ENCODE results near the gene CLCN4.

The CLCN4 gene

GRCh38 chrX:10109695-10110094 lies 47.1 kb upstream of the CLCN4 start:
- ATAC-seq (ENCODE audit: insufficient read depth, low read depth) (no peak), DNase-seq (no peak)
- no peak overlapping the region for H3K27ac ChIP-seq (ENCODE audit: low read length)
- H3K4me3 ChIP-seq (ENCODE audit: low read depth in 1 of 2, low read length in 2 of 2): no peak overlapping the region
- no peak overlapping the region for H3K4me2 ChIP-seq (ENCODE audit: insufficient read depth, low read length)
- peaks cover 4% of the 10 kb centered on the region for H3K36me3 ChIP-seq (ENCODE audit: insufficient read depth, low read length)
- no peak overlapping the region for H2AFZ ChIP-seq (ENCODE audit: low read depth, low read length)
- H3K4me1 ChIP-seq (ENCODE audit: insufficient read depth, low read length): peaks cover 34% of the 10 kb centered on the region
- H4K20me1 ChIP-seq (ENCODE audit: insufficient read depth, low read length): no peaks in the 10 kb centered on the region
- no peaks in the 10 kb centered on the region for H3K79me2 ChIP-seq (ENCODE audit: insufficient read depth, low read length)
- no peak for TF ChIP-seq EZH2 (IDR thresholded peaks at IDR 0.05; ENCODE audit: borderline replicate concordance, low read depth, low read length, severe bottlenecking)
- no peak for TF ChIP-seq CTCF (IDR thresholded peaks at IDR 0.05; ENCODE audit: borderline replicate concordance, extremely low read depth, low read length, poor library complexity, severe bottlenecking)
- no peak overlapping the region for H3K9ac ChIP-seq (ENCODE audit: low read depth, low read length)
- H3K9me3 ChIP-seq (ENCODE audit: insufficient read depth, low read length, severe bottlenecking): no peaks in the 10 kb centered on the region
- H3K27me3 ChIP-seq (ENCODE audit: insufficient read depth, low read length, poor library complexity): no peaks in the 10 kb centered on the region

- Histone ChIP-seq H3K79me2 (ENCODE audit: insufficient read depth, low read length) (no peaks in the 10 kb centered on the region), H3K27me3 (ENCODE audit: insufficient read depth, low read length, poor library complexity) (no peaks in the 10 kb centered on the region), H3K9ac (ENCODE audit: low read depth, low read length) (no peak overlapping the region), H3K4me3 (ENCODE audit: low read depth in 1 of 2, low read length in 2 of 2) (no peak overlapping the region), H3K4me1 (ENCODE audit: insufficient read depth, low read length) (peaks cover 31% of the 10 kb centered on the region), H3K36me3 (ENCODE audit: insufficient read depth, low read length) (peaks cover 4% of the 10 kb centered on the region), H3K27ac (ENCODE audit: low read length) (no peak overlapping the region), H4K20me1 (ENCODE audit: insufficient read depth, low read length) (no peaks in the 10 kb centered on the region), H2AFZ (ENCODE audit: low read depth, low read length) (no peak overlapping the region), H3K9me3 (ENCODE audit: insufficient read depth, low read length, severe bottlenecking) (no peaks in the 10 kb centered on the region), H3K4me2 (ENCODE audit: insufficient read depth, low read length) (no peak overlapping the region)
- ATAC-seq (ENCODE audit: insufficient read depth, low read depth): no peak
- TF ChIP-seq EZH2 (IDR thresholded peaks at IDR 0.05; ENCODE audit: borderline replicate concordance, low read depth, low read length, severe bottlenecking): no peak
- no peak for TF ChIP-seq CTCF (IDR thresholded peaks at IDR 0.05; ENCODE audit: borderline replicate concordance, extremely low read depth, low read length, poor library complexity, severe bottlenecking)
- no peak for DNase-seq
These were observed 46.3 kb upstream of the CLCN4 start for GRCh38 chrX:10110316-10110935.

- peaks cover 26% of the 10 kb centered on the region for H3K4me1 ChIP-seq (ENCODE audit: insufficient read depth, low read length)
- H2AFZ ChIP-seq (ENCODE audit: low read depth, low read length): no peak overlapping the region
- no peak overlapping the region for H3K4me3 ChIP-seq (ENCODE audit: low read depth in 1 of 2, low read length in 2 of 2)
- DNase-seq (no peak), ATAC-seq (ENCODE audit: insufficient read depth, low read depth) (no peak)
- no peaks in the 10 kb centered on the region for H4K20me1 ChIP-seq (ENCODE audit: insufficient read depth, low read length)
- no peak for TF ChIP-seq CTCF (IDR thresholded peaks at IDR 0.05; ENCODE audit: borderline replicate concordance, extremely low read depth, low read length, poor library complexity, severe bottlenecking)
- no peak for TF ChIP-seq EZH2 (IDR thresholded peaks at IDR 0.05; ENCODE audit: borderline replicate concordance, low read depth, low read length, severe bottlenecking)
- H3K36me3 ChIP-seq (ENCODE audit: insufficient read depth, low read length): peaks cover 4% of the 10 kb centered on the region
- H3K4me2 ChIP-seq (ENCODE audit: insufficient read depth, low read length): no peak overlapping the region
- H3K79me2 ChIP-seq (ENCODE audit: insufficient read depth, low read length): no peaks in the 10 kb centered on the region
- H3K9ac ChIP-seq (ENCODE audit: low read depth, low read length): no peak overlapping the region
- no peaks in the 10 kb centered on the region for H3K27me3 ChIP-seq (ENCODE audit: insufficient read depth, low read length, poor library complexity)
- H3K27ac ChIP-seq (ENCODE audit: low read length): no peak overlapping the region
- H3K9me3 ChIP-seq (ENCODE audit: insufficient read depth, low read length, severe bottlenecking): no peaks in the 10 kb centered on the region
These were observed 45.8 kb upstream of the CLCN4 start for GRCh38 chrX:10110984-10111363.

All from DND-41 (cell line).